Stimulated activated CD8-positive, alpha-beta memory T cell treated with anti-CD3 and anti-CD28 coated beads, Interleukin-12 subunit alpha, Interleukin-12 subunit beta, amount 100 ng/mL, for 24 hours (primary cell): ENCODE measurements around the gene TLE2.

ENCODE experiments used
- DNase-seq: peaks from one replicate; pipeline ENCODE4 v3.0.0-alpha.2; 2020; ENCODE audit errors: extremely low read depth

The TLE2 gene

DNA sequence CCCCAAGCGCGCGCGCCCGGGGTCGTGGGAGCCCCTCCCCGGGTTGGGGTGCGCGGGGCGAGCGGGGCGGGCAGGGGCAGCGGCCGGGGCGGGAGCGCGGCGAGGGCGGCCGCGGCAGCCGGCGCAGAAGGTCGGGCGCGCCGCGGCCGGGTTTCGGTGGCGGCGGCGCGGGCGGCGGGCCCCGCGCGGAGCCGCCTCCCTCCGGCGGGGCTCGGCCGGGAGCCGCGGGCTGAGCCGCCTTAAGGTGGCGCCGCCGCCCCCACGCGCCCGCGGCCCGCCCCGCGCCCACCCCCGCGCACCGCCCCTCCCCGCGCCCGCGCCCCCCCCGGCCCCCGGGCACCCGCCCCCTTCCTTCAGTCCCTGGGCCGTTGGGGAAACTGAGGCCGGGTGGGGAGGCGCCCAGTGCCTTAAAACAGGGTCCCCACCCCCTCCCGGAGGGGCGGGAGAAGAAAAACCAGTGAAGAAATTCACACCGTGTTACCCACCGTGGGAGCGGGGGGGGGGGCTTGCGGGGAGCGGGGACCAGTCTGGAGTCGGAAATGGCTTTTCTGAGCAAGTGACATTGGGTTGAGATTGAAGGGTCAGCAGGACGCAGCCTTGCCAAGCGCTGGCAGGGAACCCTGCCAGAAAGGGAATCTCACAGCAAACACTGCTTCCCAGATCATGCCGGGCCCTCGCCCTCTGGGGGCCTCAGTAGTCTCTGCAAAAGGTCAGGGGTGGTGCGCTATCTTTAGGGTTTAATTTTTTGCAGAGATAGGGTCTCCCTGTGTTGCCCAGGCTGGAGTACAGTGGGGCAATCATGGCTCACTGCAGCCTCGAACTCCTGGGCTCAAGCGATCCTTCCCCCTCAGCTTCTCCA, at the start of gene TLE2:
TLE2 (minus strand) TSS at position 216 of the 859 bp plus-strand sequence. CDS start 376 bp downstream, outside the sequence.
- no peak for DNase-seq

DNA sequence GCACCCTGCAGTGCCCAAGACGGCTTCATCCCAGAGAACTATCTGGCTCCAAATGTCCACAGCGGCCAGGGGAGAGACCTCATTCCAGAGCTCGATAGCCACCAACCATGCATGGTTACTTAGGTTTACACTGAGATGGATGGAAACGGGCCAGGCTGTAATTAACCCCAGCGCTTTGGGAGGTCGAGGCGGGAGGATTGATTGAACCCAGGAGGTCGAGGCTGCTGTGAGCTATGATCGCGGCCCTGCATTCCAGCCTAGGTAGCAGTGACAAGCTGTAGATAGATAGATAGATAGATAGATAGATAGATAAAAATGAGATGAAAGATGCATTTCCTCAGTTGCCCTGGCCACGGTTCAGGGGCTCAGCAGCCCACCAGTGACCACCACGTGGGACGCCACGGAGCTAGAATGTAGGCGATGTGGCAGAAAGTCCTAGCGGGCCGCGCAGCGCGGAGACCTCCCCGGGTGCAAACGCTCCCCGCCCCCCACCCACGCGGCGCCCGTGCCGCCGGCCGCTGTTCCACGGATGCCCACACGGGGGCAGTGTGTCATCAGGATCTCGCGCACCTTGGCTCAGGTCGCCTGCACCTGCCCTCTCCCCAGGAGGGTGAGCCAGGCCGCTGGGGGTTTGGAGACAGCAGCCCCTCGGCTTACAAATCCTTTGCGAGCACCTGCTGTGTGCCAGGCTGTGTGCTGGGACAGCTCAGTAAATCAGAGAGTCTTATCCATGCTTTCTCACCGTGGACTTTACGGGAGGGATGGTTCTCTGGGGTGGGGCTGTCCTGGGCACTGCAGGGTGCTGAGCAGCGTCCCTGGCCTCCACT, 46.7 kb upstream of the TLE2 start:
- DNase-seq, result no peak

- no peak for DNase-seq
Observed at GRCh38 chr19:3073931-3074595, 45.0 kb upstream of the TLE2 start.

DNA sequence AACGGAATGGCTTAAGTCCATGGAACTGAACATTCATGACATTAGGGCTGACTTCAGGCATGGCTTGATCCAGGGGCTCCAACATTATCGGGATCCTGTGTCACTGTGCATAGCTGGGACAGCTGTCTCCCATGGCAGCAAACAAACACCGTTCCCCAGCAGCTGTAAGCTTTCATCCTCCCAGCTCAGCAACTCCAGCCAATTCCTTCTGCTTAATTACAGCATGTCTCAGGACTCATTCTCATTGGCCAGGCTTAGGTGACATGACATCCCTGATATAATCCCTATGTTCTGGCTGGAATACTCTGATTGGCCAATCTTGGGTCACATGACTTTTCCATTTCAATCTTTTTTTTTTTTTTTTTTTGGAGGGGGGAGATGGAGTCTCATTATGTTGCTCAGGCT, 44.1 kb upstream of the TLE2 start:
- no peak for DNase-seq

DNA sequence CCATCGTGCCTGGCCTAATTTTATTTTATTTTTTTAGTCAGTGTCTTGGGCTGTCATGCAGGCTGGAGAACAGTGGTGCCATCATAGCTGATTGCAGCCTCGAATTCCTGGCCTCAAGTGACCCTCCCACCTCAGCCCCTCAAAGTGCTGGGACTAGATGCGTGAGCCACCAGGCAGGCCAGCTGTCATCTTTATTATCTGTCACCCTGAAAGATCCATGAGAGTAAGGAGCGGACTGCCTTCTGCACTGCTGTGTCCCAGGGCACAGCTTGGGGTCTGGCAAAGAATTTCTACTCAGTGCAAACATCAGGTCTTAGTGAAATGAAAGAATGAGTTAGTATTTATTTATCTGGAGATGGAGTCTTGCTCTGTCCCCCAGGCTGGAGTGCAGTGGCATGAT, 42.7 kb upstream of the TLE2 start:
- DNase-seq, result no peak

DNA sequence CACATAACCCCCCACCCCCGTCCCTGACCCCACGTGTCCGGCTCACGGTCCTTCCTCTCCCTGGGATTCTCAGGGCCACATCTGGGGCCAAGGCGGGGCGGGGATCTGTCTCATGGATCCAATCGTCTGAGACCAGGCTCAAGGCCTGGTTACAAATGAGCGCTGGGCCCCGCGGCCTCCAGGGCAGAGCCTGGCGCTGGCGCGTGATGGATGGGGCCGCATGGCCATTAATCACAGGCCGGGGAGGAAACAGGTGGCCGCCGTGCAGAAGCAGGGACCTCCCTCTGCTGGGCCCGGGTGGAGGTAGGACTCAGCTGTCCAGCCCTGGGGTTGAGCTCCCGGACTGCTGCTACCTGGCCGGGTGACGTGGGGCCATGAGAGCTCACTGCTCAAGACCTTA, 39.0 kb upstream of the TLE2 start:
- no peak for DNase-seq

DNA sequence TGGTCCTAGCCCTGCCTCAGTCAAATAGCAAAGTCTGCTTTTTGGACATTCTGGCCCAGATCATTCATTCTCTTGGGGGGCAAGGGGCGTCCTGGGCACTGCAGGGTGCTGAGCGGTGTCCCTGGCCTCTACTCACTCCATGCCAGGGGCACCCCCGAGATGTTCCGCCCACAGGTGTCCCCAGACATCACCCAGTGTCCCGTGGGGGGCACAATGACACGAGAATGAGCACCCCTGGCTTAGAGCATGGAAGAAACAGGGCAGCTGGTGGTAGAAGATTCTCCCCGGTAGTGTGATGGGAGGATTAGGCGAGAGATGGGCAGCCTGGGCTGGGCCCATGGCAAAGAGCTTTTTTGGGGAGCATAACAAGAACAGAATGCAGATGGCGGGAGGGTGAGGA, 38.5 kb upstream of the TLE2 start:
- no peak for DNase-seq

DNA sequence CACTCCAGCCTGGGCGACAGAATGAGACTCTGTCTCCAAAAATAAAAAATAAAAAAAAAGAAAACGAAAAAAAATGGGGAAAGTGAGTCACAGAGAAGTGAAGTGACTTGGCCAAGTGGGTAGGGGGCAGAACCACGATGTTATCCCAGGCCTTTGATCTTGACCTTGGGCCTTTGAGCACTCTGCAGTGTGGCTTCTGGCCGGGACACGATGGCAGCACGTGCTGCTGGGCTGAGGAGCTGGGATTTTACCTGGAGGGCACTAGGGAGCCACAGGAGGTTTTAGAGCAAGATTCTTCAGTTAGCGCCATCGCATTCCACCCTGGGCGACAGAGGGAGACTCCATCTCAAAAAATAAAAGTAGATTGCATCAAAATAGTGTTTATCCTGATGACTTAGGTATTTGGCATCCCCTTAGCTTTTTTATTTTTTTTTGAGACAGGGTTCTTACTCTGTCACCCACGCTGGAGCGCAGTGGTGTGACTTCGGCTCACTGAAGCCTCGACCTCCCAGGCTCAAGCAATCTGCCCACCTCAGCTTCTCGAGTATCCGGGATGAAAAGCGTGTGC, 37.5 kb upstream of the TLE2 start:
- DNase-seq, result no peak

DNA sequence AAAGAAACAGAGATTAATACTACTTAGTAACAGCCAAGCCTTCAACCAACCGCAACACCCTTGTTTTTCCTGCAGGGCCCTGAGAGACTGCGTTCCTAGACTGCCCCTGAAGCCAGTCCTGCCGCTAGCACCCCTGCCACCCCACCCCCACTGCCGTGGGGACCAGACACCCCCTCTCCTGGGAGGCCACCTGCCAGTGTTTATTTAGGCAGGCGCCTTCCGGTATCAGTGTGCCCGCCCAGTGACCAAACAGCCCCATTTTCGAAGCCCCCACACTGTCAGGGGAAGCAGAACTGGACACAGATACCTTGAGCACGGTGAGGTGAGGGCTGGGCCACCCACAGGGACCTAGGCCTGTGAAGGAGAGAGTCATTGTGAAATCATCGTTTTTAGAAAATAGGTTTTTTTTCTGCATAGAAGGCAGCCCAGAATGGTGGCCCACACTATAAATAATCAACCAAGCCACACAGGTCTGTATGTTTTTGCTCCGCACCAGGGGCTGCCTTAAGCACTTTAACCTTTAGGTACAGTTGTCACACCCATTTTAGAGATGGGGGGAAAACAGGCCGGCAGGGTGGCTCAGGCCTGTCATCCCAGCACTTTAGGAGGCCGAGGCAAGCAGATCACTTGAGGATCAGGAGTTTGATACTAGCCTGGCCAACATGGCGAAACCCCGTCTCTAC, 36.7 kb upstream of the TLE2 start:
- DNase-seq, result no peak

DNA sequence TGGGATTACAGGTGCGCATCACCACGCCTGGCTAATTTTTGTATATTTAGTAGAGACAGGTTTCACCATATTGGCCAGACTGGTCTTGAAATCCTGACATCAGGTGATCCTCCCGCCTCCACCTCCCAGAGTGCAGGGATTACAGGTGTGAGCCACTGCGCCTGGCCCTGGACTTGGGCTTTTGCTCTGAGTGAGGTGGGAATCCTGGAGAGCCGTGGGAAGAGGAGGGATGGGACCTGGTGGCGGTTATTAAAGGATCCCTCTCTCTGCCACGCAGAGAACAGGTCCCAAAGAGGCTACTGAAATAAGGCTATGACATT, 34.9 kb upstream of the TLE2 start:
- DNase-seq, result no peak

DNA sequence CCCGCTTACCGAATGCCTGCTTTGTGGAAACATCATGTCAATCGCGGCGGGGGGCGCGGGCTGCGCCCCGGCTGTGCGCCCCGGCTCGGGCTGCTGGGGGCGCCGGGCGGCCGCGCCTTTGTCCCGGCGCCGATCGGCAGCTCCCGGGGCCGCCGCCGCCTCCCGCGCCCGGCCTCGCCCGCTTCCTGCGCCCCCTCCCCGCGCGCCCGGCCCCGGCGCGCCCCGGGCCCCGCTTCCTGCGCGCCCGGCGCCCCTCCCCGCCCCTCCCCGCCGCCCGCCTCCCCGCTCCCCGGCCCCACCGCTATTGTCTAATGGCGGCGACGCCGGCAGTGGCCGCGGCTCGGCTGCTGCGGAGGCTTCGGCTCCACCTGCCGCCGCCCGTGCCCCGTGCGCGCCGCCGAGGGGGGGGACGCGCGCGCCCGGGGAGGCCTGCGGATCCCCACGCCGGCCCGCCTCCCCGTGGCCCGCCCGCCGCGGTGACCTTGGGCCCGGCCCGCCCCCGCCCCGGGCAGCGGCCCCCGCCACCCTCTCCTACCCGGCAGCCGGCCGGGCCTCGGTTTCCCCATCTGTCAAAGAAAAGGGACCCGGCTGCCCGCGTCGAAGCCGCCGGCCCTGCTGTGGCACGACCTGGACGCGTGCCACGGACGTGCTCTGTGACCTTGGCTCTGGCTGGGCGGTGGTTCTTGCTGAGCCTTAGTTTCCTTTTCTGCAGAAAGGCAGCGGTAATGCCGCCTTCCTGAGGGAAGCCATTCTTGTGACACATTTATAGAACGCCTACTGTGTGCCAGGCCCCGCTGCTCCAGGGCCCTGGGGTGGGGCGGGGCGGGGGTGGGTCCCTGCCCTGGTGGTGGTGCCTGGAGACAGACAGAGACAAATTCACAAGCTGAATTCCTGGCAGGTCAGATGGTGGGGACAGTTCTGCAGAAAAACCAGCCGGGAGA, 33.4 kb upstream of the TLE2 start, which contains the start of gene TLE5:
TLE5 (minus strand) TSS at position 331 of the 941 bp plus-strand sequence; CDS start at position 36, 295 bp downstream.
- DNase-seq, result no peak

- DNase-seq, result no peak
Observed at GRCh38 chr19:3061182-3062161, 32.4 kb upstream of the TLE2 start.

DNA sequence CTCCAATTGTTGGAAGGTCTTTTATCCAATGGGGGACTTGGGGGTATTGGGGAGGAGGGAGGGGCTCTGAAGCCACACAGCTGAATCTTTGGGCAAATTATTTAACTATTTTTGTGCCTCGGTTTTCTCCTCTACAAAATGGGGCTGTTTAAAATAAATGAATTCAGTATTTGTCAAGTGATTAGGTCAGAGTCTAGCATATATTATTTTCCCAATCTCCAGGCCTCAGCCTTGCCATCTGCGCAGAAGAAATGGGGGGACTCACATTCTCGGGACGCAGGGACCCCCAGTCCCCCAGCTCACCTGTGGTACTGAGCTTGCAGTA, 31.7 kb upstream of the TLE2 start:
- DNase-seq, result no peak

DNA sequence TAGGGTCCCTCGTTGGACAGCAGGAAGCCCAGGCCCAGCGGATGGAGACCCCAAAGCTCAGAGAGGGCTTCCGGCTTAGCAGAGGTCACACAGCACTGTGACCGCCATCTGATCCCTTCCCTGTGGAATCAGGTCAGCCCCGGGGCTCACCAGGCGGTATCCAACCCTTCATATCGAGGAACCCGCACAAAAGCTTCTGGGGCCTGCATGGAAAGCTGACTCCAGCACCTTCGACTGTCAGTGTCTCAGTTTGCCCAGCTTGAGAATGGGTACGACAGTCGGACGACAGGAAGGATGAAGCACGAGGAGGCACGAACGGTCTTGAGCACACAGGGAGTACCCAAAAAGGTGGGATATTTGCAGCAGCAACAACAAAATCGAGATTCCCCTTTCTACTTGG, 30.6 kb upstream of the TLE2 start:
- DNase-seq, result no peak

- DNase-seq, result no peak
Observed at GRCh38 chr19:3058821-3059314, 29.8 kb upstream of the TLE2 start.

- DNase-seq, result no peak
Observed at GRCh38 chr19:3058009-3058820, 29.1 kb upstream of the TLE2 start.

DNA sequence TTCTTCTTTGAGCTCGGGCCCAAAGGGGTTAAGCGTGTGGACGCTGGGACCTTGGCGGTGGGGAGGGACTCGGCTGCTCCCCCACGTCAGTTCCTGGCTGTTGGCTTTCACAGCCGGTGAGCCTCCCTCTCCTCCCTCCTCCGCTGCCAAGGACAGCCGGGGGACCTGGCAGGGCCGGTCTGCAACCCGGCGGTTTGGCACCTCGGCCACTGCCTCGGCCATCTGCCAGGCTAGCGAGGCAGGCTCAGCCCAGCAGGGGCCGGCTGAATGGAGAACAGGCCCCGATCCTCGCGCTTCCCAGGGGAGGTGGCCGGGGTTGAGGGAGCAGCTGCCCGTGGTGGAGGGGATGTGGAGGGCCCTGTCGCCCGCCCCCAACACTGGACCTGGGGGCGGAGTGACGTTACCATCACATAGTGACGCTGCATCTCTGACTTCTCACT, 28.2 kb upstream of the TLE2 start:
- no peak for DNase-seq

GRCh38 chr19:3056417-3057088, 27.5 kb upstream of the TLE2 start:
- no peak for DNase-seq
